Measurements from ENCODE around the gene SSNA1. TPM values are rescaled to one million over a fixed set of nuclear protein-coding genes. Genes with fewer than 3 reads are reported as not detected.
"Not testable (repeated sequence)": the region's sequence is repeated elsewhere in the genome, so short reads cannot be mapped to it uniquely, and the experiment has no call there.

SSNA1 gene
- total RNA-seq, 4 donors from 2014 or later, result 93.5 to 104 (median 99.8) TPM

GRCh38 chr9:137236238-137236935 lies 47.9 kb downstream of the SSNA1 start:
- peaks cover 34 to 52% (median 44%) of the 10 kb centered on the region in 4 donors for H3K4me1 ChIP-seq
- H3K27ac ChIP-seq, result peak overlapping the region in 3 of 4 donors; percentile 99 to 100 (median 99)
- no peaks in the 10 kb centered on the region for H3K36me3 ChIP-seq
- TF ChIP-seq POLR2AphosphoS5 (IDR thresholded peaks at IDR 0.05) (no peak), CTCF (IDR thresholded peaks at IDR 0.05) (peak; percentile 99 to 100 (median 100))
- peaks cover 37% of the 10 kb centered on the region for H3K27me3 ChIP-seq
- 6% methylated on average over 23 of the region's 31 CpGs; no CpG with 5 or more reads in 1 of the 2 donors for WGBS, 2 donors (ENCODE audit: low coverage in 1 of 2)
- peak overlapping the region in 1 of 4 donors; percentile 26 for H3K4me3 ChIP-seq
- peak; percentile 93 for DNase-seq
- in situ Hi-C loops (cut with MboI; ENCODE audit: low pct_ligation_motif_present in 1 of 4, low pct_unique_long_range_greater_than_20kb in 1 of 4, low sequenced_read_pairs in 3 of 4) (loop anchor here in 1 of 4 donors (10.0 kb wide), 1 partner anchor 112 kb away; no protein-coding TSS in a partner anchor), intact Hi-C loops (cut with DNase I; ENCODE audit: low total_unique reads) (no loop called here)
- H3K9me3 ChIP-seq, result no peaks in the 10 kb centered on the region

GRCh38 chr9:137236936-137237421 lies 48.5 kb downstream of the SSNA1 start:
- H3K4me3 ChIP-seq, result peak overlapping the region in 1 of 4 donors; percentile 26
- WGBS, 2 donors (ENCODE audit: low coverage in 1 of 2), result 37% methylated on average over 4 of the region's 11 CpGs; no CpG with 5 or more reads in 1 of the 2 donors

GRCh38 chr9:137237759-137238726 lies 49.6 kb downstream of the SSNA1 start:
- Histone ChIP-seq H3K4me3 (no peak overlapping the region), H3K4me1 (peaks cover 44 to 64% (median 50%) of the 10 kb centered on the region in 4 donors), H3K27me3 (peaks cover 20% of the 10 kb centered on the region), H3K9me3 (no peaks in the 10 kb centered on the region), H3K27ac (peak overlapping the region; percentile 99 to 100 (median 100)), H3K36me3 (peaks cover 0 to 5% (median 0%) of the 10 kb centered on the region in 4 donors)
- peak; percentile 48 for TF ChIP-seq POLR2A (IDR thresholded peaks at IDR 0.05)
- peak in 1 of 5 experiments; percentile 21 for TF ChIP-seq CTCF (IDR thresholded peaks at IDR 0.05)
- no peak for TF ChIP-seq EP300 (IDR thresholded peaks at IDR 0.05; ENCODE audit: low read depth)
- TF ChIP-seq POLR2AphosphoS5 (IDR thresholded peaks at IDR 0.05), result peak; percentile 57 to 77 (median 76)
- DNase-seq, result peak; percentile 75
- WGBS, 2 donors (ENCODE audit: low coverage in 1 of 2), result 57% methylated on average over 7 of the region's 13 CpGs; no CpG with 5 or more reads in 1 of the 2 donors
- intact Hi-C loops (cut with DNase I; ENCODE audit: low total_unique reads) (no loop called here), in situ Hi-C loops (cut with MboI; ENCODE audit: low pct_ligation_motif_present in 1 of 4, low pct_unique_long_range_greater_than_20kb in 1 of 4, low sequenced_read_pairs in 3 of 4) (loop anchor here in 1 of 4 donors (10.0 kb wide), 1 partner anchor 113 kb away; no protein-coding TSS in a partner anchor)

More at GRCh38 chr9:137236936-137237421, 48.5 kb downstream of the SSNA1 start:
- no peak for DNase-seq
- Histone ChIP-seq H3K27me3 (peaks cover 31% of the 10 kb centered on the region), H3K4me1 (peaks cover 34 to 56% (median 44%) of the 10 kb centered on the region in 4 donors), H3K9me3 (no peaks in the 10 kb centered on the region), H3K27ac (peak overlapping the region; percentile 99 to 100 (median 100)), H3K36me3 (no peaks in the 10 kb centered on the region)
- intact Hi-C loops (cut with DNase I; ENCODE audit: low total_unique reads) (no loop called here), in situ Hi-C loops (cut with MboI; ENCODE audit: low pct_ligation_motif_present in 1 of 4, low pct_unique_long_range_greater_than_20kb in 1 of 4, low sequenced_read_pairs in 3 of 4) (loop anchor here in 1 of 4 donors (10.0 kb wide), 1 partner anchor 112 kb away; no protein-coding TSS in a partner anchor)
- no peak for TF ChIP-seq EP300 (IDR thresholded peaks at IDR 0.05; ENCODE audit: low read depth)
- TF ChIP-seq POLR2A (IDR thresholded peaks at IDR 0.05), result no peak

GRCh38 chr9:137239541-137240200 lies 51.2 kb downstream of the SSNA1 start:
- H3K27me3 ChIP-seq; DNase-seq; intact Hi-C loops (cut with DNase I; ENCODE audit: low total_unique reads); H3K36me3 ChIP-seq; H3K9me3 ChIP-seq: not testable (repeated sequence)
- Histone ChIP-seq H3K27ac (peak overlapping the region; percentile 99 to 100 (median 100)), H3K4me1 (peaks cover 44 to 65% (median 56%) of the 10 kb centered on the region in 4 donors), H3K4me3 (peak overlapping the region; percentile 42 to 78 (median 70))
- in situ Hi-C loops (cut with MboI; ENCODE audit: low pct_ligation_motif_present in 1 of 4, low pct_unique_long_range_greater_than_20kb in 1 of 4, low sequenced_read_pairs in 3 of 4), result loop anchor here in 1 of 4 donors (10.0 kb wide), 1 partner anchor 115 kb away; no protein-coding TSS in a partner anchor
- 30 to 34% methylated on average over 18 to 27 of the region's 27 CpGs for WGBS, 2 donors (ENCODE audit: low coverage in 1 of 2)

Small RNAs within 50 kb of the gene (small RNA-seq; reads per million reads assigned to genes)
- 0 reads per million in 4 donors for gene MIR3621

Other genes with a start within 250 kb of the SSNA1 start
- 100 to 1,000 TPM; 294 to 820 (median 446) TPM for gene FBXW5, start 243.9 kb upstream of the SSNA1 start, total RNA-seq
- 1 to 10 TPM in 3 of 4 donors, not detected in 1; 4.3 to 7.9 (median 6.4) TPM for gene C8G, start 243.4 kb upstream of the SSNA1 start, total RNA-seq
- 10 to 100 TPM in 1 of 4 donors, 1 to 10 TPM in 3; 1.2 to 52.7 (median 5.5) TPM for gene LCN12, start 236.4 kb upstream of the SSNA1 start, total RNA-seq
- gene PTGDS, start 211.2 kb upstream of the SSNA1 start, total RNA-seq, result 10 to 100 TPM in 3 of 4 donors, 1 to 10 TPM in 1; 6.8 to 59.1 (median 17.8) TPM
- gene LCNL1, start 205.7 kb upstream of the SSNA1 start, total RNA-seq, result under 1 TPM in 2 of 4 donors, not detected in 2; 0.27 to 0.75 TPM
- gene PAXX, start 196.3 kb upstream of the SSNA1 start, total RNA-seq, result 10 to 100 TPM; 49.3 to 85.2 (median 66.0) TPM
- gene CLIC3, start 192.1 kb upstream of the SSNA1 start, total RNA-seq, result 1 to 10 TPM in 2 of 4 donors, not detected in 2; 2.5 to 3.8 TPM
- 100 to 1,000 TPM in 2 of 4 donors, 10 to 100 TPM in 2; 51.1 to 204 (median 96.5) TPM for gene ABCA2, start 160.4 kb upstream of the SSNA1 start, total RNA-seq
- gene FUT7, start 156.6 kb upstream of the SSNA1 start, total RNA-seq, result not detected
- gene NPDC1, start 142.5 kb upstream of the SSNA1 start, total RNA-seq, result 100 to 1,000 TPM in 2 of 4 donors, 10 to 100 TPM in 2; 58.0 to 972 (median 274) TPM
- gene ENTPD2, start 134.6 kb upstream of the SSNA1 start, total RNA-seq, result 10 to 100 TPM in 3 of 4 donors, 1 to 10 TPM in 1; 3.6 to 17.1 (median 14.1) TPM
- gene SAPCD2, start 118.1 kb upstream of the SSNA1 start, total RNA-seq, result 10 to 100 TPM in 1 of 4 donors, 1 to 10 TPM in 2, under 1 TPM in 1; 0.37 to 37.2 (median 3.3) TPM
- 10 to 100 TPM in 2 of 4 donors, 1 to 10 TPM in 2; 6.4 to 28.8 (median 11.7) TPM for gene UAP1L1, start 111.2 kb upstream of the SSNA1 start, total RNA-seq
- 100 to 1,000 TPM in 1 of 4 donors, 10 to 100 TPM in 3; 56.5 to 106 (median 70.0) TPM for gene MAN1B1, start 101.7 kb upstream of the SSNA1 start, total RNA-seq
- gene DPP7, start 73.9 kb upstream of the SSNA1 start, total RNA-seq, result 100 to 1,000 TPM in 2 of 4 donors, 10 to 100 TPM in 2; 54.2 to 141 (median 103) TPM
- gene GRIN1, start 49.5 kb upstream of the SSNA1 start, total RNA-seq, result under 1 TPM in 1 of 4 donors, not detected in 3; 0.14 TPM
- gene LRRC26, start 18.6 kb upstream of the SSNA1 start, total RNA-seq, result 100 to 1,000 TPM in 1 of 4 donors, 10 to 100 TPM in 3; 31.8 to 437 (median 64.8) TPM
- gene TMEM210, start 16.6 kb upstream of the SSNA1 start, total RNA-seq, result not detected
- gene ANAPC2, start 116 bp upstream of the SSNA1 start, total RNA-seq, result 100 to 1,000 TPM in 2 of 4 donors, 10 to 100 TPM in 2; 37.0 to 176 (median 70.3) TPM
- gene TPRN, start 12.1 kb downstream of the SSNA1 start, total RNA-seq, result 100 to 1,000 TPM in 2 of 4 donors, 10 to 100 TPM in 2; 76.2 to 228 (median 117) TPM
- gene TMEM203, start 17.0 kb downstream of the SSNA1 start, total RNA-seq, result 10 to 100 TPM; 18.9 to 42.1 (median 28.7) TPM
- gene NDOR1, start 17.0 kb downstream of the SSNA1 start, total RNA-seq, result 10 to 100 TPM; 14.3 to 47.5 (median 22.0) TPM
- gene RNF208, start 33.6 kb downstream of the SSNA1 start, total RNA-seq, result 10 to 100 TPM in 1 of 4 donors, 1 to 10 TPM in 2, not detected in 1; 2.3 to 26.5 (median 7.5) TPM
- gene CYSRT1, start 36.5 kb downstream of the SSNA1 start, total RNA-seq, result not detected
- gene RNF224, start 38.8 kb downstream of the SSNA1 start, total RNA-seq, result not detected
- gene SLC34A3, start 42.2 kb downstream of the SSNA1 start, total RNA-seq, result not detected
- 100 to 1,000 TPM; 223 to 390 (median 348) TPM for gene TUBB4B, start 52.6 kb downstream of the SSNA1 start, total RNA-seq
- gene STPG3, start 62.6 kb downstream of the SSNA1 start, total RNA-seq, result not detected
- 10 to 100 TPM; 28.1 to 90.5 (median 53.9) TPM for gene NELFB, start 66.7 kb downstream of the SSNA1 start, total RNA-seq
- 100 to 1,000 TPM in 1 of 4 donors, 10 to 100 TPM in 3; 49.2 to 121 (median 71.7) TPM for gene TOR4A, start 89.0 kb downstream of the SSNA1 start, total RNA-seq
- 100 to 1,000 TPM in 3 of 4 donors, 10 to 100 TPM in 1; 92.0 to 343 (median 134) TPM for gene NRARP, start 113.6 kb downstream of the SSNA1 start, total RNA-seq
- 100 to 1,000 TPM in 1 of 4 donors, 10 to 100 TPM in 3; 47.6 to 228 (median 74.2) TPM for gene EXD3, start 234.5 kb downstream of the SSNA1 start, total RNA-seq
- gene NOXA1, start 234.7 kb downstream of the SSNA1 start, total RNA-seq, result 10 to 100 TPM; 19.7 to 53.9 (median 40.8) TPM